HG03097 (cell line): Measurements from ENCODE around the gene UBL4B.

ENCODE experiments used
- ATAC-seq: cut with Tn5 transposase; IDR thresholded peaks from one replicate; pipeline ENCODE4 v1.9.1; 2021; ENCODE audit not compliant: unreplicated experiment, low FRiP score

The UBL4B gene

DNA sequence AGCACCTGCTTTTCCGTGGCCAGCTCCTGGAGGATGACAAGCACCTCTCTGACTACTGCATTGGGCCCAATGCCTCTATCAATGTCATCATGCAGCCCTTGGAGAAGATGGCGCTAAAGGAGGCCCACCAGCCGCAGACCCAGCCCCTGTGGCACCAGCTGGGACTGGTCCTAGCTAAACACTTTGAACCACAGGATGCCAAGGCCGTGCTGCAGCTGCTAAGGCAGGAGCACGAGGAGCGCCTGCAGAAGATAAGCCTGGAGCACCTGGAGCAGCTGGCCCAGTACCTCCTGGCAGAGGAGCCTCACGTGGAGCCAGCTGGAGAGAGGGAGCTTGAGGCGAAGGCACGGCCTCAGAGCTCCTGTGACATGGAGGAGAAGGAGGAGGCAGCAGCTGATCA is 413 bp downstream of the UBL4B start:
- no peak for ATAC-seq

GRCh38 chr1:110113551-110113950 is 1.3 kb downstream of the UBL4B start:
- ATAC-seq = no peak

DNA sequence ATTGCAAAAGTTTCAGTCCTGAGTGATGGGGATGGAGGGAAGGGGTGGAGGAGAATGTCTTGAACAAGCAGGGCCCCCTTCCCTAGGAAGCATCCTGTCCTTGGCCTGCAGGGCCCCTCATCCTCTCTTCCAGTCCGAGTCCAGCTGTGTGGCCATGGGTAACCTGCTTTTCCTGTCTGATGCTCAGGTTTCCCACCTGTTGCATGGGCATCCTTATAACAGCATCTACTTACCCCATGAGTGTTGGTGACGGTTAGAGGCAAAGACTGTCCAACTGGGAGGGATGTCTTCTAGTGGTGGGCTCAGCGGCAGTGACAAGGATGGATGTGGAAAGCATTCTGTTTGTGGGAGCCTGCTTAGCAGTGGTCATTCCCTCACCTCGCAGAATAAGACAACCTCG is 1.9 kb downstream of the UBL4B start:
- ATAC-seq = no peak

DNA sequence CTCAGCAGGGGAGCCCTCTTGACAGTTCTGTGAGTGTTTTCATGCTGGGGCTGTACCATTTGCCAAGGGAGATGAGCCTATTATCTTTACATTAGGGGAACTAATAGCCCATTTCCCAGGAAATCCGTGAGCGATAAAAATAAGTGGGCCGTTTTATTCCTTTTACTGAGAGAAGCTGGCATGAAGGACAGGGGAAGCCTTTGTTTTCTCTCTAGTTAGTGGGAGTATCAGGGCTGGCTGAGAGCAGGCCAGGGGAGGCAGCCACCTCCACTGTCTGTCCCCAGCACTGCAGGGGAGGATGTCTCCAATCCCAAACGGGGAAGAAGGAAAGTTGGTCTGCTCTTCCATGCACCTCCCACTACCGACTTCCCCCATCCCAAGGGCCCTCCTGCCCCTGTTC is 2.5 kb downstream of the UBL4B start:
- ATAC-seq = no peak

DNA sequence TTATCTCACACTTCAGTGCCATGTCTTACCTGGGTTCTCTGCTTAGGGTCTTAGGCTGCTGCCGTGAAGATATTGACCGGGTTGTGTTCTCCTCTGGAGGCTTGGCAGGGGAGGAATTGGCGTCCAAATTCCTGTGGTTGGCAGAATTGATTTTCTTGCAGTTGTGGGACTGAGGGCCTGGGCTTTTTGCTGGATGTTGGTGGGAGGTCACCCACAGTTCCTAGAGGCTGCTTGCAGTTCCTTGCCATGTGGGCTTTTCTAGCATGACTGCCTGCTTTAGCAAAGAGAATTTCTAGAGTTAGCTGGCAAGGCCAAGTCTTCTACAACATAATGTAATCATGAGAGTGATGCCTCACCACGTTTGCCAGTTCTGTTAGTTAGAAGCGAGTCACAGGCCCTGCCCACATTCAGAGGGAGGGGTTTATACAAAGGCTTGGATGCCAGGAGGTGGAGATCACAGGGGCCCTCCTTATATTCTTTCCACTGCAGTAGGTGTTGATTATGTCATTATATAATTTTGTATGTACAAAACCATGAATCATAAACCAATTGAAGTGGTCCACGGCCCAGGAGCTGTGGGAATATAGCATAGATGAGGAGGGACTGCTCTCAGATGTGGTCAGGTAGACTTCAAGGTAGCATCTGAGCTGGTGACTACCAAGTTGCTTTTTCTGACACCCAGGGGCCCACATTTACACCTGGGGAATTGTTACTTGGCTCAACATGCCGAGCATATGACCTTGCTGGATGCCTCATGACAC is 6.6 kb downstream of the UBL4B start:
- ATAC-seq = no peak

- no peak for ATAC-seq
These were observed 7.6 kb downstream of the UBL4B start for GRCh38 chr1:110119843-110120242.

DNA sequence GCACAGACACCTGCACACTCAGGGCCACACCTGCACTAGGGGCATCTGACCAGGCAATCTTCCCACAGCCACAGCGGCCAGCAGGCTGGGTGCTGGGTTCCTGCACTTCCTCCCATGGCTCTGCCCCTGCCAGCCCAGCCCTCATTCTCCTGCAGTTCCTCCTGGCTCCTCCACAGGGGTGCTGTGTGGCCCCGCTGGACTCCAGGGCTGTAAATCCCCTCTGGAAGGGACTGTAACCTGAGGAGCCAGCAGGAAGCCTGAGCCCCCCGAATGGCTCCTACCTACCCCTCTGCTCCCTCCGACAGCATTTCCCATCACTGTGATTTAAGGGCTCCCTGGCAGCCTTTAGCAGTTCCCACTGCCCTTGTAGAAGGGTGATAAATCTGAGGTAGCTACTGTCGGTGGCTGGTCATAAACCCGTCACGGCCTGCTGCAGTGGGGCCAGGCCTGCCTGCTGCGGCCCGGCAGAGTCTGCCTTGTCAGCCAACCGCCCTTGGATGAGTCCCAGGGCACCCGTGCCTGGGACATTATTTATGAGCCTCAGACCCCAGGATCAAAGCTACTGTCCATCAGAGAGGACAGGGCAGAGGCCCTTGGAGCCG is 8.8 kb downstream of the UBL4B start:
- ATAC-seq = no peak

- no peak for ATAC-seq
These were observed 11.0 kb downstream of the UBL4B start for GRCh38 chr1:110123224-110123623.

DNA sequence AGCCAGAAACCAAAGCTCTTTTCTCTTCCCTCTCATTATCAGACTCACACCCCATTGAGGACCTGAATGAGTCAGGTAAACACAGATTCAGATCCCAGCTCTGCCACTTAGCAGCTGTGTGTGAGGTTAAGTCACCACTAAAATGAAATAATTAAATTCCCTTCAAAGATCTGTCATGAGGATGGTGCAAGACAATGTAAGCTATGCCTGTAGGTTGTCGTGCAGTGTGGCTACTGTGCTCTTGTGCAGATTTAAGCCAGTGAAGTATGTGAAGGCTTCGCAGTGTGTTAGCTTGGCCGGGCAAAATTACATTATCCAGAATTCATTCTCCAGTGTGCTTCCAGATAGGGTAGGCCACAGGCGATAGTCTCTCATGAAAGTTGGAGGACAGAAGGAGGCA is 13.6 kb downstream of the UBL4B start:
- ATAC-seq = no peak

DNA sequence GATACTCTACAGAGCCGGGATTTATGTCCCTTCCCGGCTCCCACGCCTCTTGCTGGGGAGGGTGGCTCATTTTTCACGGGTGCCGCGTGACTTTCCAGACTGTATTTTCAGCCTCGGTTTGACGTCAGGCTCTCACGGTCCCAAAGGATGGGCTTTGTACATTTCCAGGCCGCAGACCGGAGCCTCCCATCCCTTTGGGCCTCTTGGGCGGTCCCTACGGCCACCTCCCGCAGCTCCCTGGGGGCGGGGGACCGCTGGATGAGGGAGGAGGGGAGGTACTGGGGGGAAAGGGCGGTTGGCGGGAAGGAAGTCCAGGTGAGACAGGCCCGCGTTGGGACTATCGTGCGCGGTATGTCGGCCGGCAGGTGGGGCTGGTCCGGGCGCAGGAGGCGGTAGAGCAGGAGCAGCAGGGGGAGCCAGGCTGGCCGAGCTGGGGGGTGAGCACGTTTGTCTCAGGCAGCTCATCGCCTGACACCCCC is 17.9 kb downstream of the UBL4B start:
- ATAC-seq = no peak

DNA sequence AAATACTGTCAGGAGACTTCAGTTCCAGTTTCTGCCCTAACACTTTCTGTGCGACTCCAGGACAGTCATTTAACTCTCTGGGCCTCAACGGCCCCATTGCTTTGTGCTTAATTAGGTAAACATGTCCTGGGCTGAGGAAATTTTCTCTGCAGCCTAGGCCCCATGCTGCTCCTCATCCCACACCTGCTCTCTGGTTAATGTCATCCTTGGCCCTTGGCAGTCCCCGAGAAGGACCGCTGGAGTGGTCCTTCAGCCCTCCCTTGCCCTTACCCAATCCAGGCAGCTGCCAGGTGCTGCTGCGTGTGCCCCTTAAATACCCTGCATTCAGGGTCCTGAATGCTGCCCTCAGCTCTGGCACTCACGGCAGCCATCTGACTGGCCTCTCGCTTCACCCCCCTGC is 18.7 kb downstream of the UBL4B start:
- ATAC-seq = no peak

- ATAC-seq = no peak
These were observed 20.4 kb downstream of the UBL4B start for GRCh38 chr1:110132682-110133081.

GRCh38 chr1:110133436-110133835 is 21.2 kb downstream of the UBL4B start:
- no peak for ATAC-seq

DNA sequence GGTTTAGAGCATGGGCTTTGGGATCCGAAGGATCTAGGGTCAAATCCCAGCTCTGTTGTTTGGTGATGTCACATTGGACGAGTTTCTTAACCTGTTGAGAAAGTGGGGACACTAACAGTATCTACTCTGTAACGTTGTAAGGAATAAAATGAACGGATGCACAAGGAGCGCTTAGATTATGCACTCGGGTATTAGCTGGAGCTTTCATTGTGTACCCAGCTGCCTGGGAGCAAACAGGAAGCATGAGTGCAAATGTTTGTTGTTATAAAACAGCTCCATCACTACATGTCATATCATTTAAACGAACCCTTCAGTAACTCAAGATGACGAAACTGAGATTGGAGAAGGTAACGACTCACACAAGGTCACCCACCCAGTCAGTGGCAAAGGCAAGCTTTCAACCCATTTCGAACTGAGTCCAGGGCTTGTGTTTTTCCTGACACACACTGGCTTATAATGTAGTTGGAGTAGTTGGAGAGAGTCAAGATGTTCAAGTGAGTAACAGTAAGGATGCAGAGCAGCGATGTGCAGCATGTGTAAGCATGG is 21.9 kb downstream of the UBL4B start:
- no peak for ATAC-seq

DNA sequence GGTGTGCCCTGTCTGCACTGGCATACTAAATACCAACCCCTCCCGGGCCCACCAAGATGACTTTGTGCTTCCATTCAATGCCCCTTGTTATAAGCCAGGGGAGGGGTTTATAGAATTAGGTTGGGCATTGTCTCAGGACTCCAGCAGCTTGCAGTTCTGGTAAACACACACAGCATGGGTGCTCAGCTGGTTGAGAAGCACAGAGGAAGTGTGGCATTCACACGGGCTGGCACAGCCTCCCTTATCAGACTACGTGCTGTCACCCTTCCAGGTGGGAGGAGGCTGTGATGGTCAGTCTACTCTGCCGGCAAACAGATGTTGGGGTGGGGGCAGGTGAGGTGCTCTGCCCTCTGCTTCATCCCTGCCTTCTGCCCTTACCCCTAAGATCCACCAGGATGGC is 23.0 kb downstream of the UBL4B start:
- ATAC-seq = no peak

DNA sequence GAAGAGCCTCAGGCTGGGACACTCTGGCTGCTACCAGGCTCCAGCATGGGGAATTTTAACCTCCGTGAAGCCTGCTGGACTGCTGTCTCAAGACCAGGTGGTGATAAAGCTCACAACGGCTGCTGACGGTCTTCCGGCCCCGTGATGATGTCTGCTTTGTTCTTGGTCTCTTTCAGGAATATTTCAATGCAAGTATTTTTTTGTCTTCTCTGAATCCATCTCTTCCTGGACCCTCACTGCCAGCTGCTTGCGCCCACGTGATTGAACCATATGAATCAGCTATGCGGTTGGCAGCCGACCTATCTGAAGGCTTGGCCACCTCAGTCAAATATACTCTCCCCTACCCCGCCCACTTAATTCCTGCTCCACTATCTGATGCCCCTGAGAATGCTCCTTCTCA is 23.4 kb downstream of the UBL4B start:
- ATAC-seq = no peak

- ATAC-seq = no peak
These were observed 24.7 kb downstream of the UBL4B start for GRCh38 chr1:110136911-110137310.

GRCh38 chr1:110138956-110139355 is 26.7 kb downstream of the UBL4B start:
- ATAC-seq = no peak

DNA sequence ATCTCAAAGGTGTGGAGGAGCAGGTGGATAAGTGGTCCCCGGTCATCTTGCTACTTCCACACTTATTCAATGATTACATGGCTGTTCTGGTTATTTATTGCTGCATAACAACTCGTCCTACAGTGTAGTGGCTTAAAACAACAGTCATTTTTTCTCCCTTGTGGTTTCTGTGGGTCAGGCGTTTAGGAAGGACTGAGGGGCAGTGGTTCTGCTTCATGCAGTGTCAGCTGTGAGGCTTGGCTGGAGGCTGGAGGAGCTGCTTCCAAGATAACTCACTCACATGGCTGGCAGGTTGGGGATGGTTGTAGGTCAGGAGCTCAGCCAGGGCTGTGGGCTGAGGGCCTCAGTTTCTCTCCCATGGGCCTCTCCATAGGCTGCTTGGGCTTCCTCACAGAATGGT is 32.1 kb downstream of the UBL4B start:
- no peak for ATAC-seq

DNA sequence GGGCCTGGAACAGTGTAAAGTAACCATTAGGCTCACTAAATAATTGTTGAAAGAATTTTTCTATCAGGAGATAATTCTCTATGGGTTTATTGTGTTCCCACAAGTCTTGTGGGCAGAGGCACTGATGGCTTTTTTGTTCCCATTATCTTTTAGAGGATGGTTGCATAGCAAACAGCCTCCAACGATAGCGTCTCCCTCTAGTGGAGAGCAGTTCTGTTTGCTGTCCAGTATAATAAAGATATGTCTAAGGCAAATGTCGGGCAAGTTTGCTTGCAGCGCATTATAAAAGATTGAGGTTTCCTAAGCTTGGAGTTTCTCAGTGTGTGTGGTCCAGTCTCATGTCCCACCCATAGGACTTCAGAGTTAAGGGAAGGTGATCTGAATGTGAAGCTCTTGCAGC is 36.7 kb downstream of the UBL4B start:
- ATAC-seq = no peak

- no peak for ATAC-seq
These were observed 38.3 kb downstream of the UBL4B start, which contains the start of gene SLC6A17 for GRCh38 chr1:110150330-110151174. TSS of gene SLC6A17 (plus strand) at chr1:110150494. CDS start at chr1:110166930, 16,436 bp downstream.
